ENCODE measurements around the gene SEPTIN6. TPM values are rescaled to one million over a fixed set of nuclear protein-coding genes. Genes with fewer than 3 reads are reported as not detected.
"Not testable (repeated sequence)": the region's sequence is repeated elsewhere in the genome, so short reads cannot be mapped to it uniquely, and the experiment has no call there.

Gene SEPTIN6
- total RNA-seq, 2 donors from 2014 or later: 11.5 to 18.7 TPM

GRCh38 chrX:119672426-119672825 is 20.5 kb downstream of the SEPTIN6 start:
- Mint-ChIP-seq H3K27me3 (ENCODE audit: insufficient read depth) (no peaks in the 10 kb centered on the region), H3K27ac (no peak overlapping the region), H3K4me3 (no peak overlapping the region), H3K36me3 (ENCODE audit: low read depth) (no peaks in the 10 kb centered on the region), H3K9me3 (peaks cover 67% of the 10 kb centered on the region), H3K4me1 (peaks cover 4% of the 10 kb centered on the region)
- no peak overlapping the region for H3K27ac ChIP-seq (ENCODE audit: low read depth, low read length)
- 100% methylated on average over 1 of the region's 2 CpGs for WGBS, 2 experiments (ENCODE audit: insufficient coverage in 1 of 2, insufficient read length in 1 of 2)
- H3K4me3 ChIP-seq (ENCODE audit: low read length): no peak overlapping the region
- no peak for DNase-seq
- H3K4me1 ChIP-seq (ENCODE audit: control insufficient read depth, insufficient read depth, low read length): peaks cover 4% of the 10 kb centered on the region
- no peaks in the 10 kb centered on the region for H3K36me3 ChIP-seq (ENCODE audit: control insufficient read depth, insufficient read depth, low read length)
- no peaks in the 10 kb centered on the region for H3K9me3 ChIP-seq (ENCODE audit: control insufficient read depth, low read length)
- TF ChIP-seq, protein P1, sequence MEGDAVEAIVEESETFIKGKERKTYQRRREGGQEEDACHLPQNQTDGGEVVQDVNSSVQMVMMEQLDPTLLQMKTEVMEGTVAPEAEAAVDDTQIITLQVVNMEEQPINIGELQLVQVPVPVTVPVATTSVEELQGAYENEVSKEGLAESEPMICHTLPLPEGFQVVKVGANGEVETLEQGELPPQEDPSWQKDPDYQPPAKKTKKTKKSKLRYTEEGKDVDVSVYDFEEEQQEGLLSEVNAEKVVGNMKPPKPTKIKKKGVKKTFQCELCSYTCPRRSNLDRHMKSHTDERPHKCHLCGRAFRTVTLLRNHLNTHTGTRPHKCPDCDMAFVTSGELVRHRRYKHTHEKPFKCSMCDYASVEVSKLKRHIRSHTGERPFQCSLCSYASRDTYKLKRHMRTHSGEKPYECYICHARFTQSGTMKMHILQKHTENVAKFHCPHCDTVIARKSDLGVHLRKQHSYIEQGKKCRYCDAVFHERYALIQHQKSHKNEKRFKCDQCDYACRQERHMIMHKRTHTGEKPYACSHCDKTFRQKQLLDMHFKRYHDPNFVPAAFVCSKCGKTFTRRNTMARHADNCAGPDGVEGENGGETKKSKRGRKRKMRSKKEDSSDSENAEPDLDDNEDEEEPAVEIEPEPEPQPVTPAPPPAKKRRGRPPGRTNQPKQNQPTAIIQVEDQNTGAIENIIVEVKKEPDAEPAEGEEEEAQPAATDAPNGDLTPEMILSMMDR (conservative IDR thresholded peaks at IDR 0.05): no peak
- no peak overlapping the region for H3K9ac ChIP-seq (ENCODE audit: extremely low read depth, low read length, poor library complexity, severe bottlenecking)
- H3K27me3 ChIP-seq (ENCODE audit: control insufficient read depth, insufficient read depth, low read length, poor library complexity, severe bottlenecking): no peaks in the 10 kb centered on the region

- TF ChIP-seq, protein P1 (conservative IDR thresholded peaks at IDR 0.05): no peak
- Mint-ChIP-seq H3K36me3 (ENCODE audit: low read depth) (no peaks in the 10 kb centered on the region), H3K9me3 (peaks cover 67% of the 10 kb centered on the region), H3K4me3 (no peak overlapping the region), H3K27me3 (ENCODE audit: insufficient read depth) (no peaks in the 10 kb centered on the region), H3K4me1 (no peaks in the 10 kb centered on the region), H3K27ac (no peak overlapping the region)
- no peak for DNase-seq
- Histone ChIP-seq H3K4me1 (ENCODE audit: control insufficient read depth, insufficient read depth, low read length) (no peaks in the 10 kb centered on the region), H3K27ac (ENCODE audit: low read depth, low read length) (no peak overlapping the region), H3K9ac (ENCODE audit: extremely low read depth, low read length, poor library complexity, severe bottlenecking) (no peak overlapping the region), H3K36me3 (ENCODE audit: control insufficient read depth, insufficient read depth, low read length) (no peaks in the 10 kb centered on the region), H3K27me3 (ENCODE audit: control insufficient read depth, insufficient read depth, low read length, poor library complexity, severe bottlenecking) (no peaks in the 10 kb centered on the region), H3K4me3 (ENCODE audit: low read length) (no peak overlapping the region), H3K9me3 (ENCODE audit: control insufficient read depth, low read length) (no peaks in the 10 kb centered on the region)
- WGBS, 2 experiments (ENCODE audit: insufficient coverage in 1 of 2, insufficient read length in 1 of 2): 91 to 100% methylated on average over 1 to 6 of the region's 6 CpGs
Measured at GRCh38 chrX:119669424-119670037, 23.4 kb downstream of the SEPTIN6 start.

DNA sequence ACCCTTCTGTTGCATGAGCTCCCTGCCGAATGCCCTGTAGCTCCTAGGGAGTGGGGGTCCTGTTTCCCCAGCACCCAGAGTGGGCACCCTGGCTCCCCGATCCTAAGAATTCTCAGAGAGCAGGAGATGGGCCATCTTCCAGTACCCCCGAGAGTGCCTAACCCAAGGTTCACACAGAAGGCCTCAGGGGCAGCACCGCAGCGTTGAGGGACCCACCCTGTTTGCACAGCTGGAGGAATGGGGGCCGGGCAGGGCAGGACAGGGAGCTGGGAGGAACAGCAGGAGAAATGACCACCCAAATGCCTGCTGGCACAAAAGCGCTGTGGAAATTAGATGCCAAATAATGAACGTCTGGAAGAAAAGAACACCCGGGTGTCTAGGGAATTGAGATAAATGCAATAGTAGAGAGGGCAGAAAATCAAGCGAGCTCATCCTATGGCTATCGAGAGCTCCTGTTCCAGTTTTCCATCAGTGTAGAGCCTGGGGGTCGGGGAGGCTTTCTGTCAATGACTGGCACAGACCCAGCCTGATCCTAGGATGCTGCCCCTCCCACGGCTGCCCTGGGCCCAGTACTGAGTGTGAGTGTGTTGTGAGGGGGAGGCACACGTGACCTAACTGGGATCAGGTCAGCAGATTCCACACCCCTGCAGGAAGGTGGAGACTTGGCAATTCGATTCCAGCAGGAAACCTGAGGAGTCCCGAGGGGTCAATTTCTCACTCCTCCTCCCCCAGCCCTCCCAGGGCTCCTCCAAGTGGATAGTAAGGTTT is 25.7 kb downstream of the SEPTIN6 start:
- H3K36me3 Mint-ChIP-seq (ENCODE audit: low read depth): no peaks in the 10 kb centered on the region
- 90 to 92% methylated on average over 2 to 15 of the region's 16 CpGs for WGBS, 2 experiments (ENCODE audit: insufficient coverage in 1 of 2, insufficient read length in 1 of 2)

DNA sequence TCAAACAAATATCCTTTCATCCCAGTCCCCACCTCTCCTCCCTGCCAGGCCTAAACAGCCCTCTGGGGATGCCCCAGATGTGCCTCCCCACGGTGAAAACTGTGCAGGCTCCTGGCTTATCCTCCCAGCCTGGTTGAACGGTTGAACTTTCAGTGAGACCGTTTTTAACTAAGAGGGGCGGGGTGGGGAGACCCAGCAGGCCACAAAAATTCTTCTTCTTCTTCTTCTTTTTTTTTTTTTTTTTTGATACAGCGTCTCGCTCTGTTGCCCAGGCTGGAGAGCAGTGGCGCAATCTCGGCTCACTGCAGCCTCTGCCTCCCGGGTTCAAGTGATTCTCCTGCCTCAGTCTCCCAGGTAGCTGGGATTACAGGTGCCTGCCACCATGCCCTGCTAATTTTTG is 28.1 kb downstream of the SEPTIN6 start:
- WGBS, 2 experiments (ENCODE audit: insufficient coverage in 1 of 2, insufficient read length in 1 of 2): 98% methylated on average over 9 of the region's 9 CpGs; no CpG with 5 or more reads in 1 of the 2 experiments
- not testable (repeated sequence) for H3K4me1 ChIP-seq (ENCODE audit: control insufficient read depth, insufficient read depth, low read length); H3K27ac ChIP-seq (ENCODE audit: low read depth, low read length); H3K27me3 Mint-ChIP-seq (ENCODE audit: insufficient read depth); H3K4me3 Mint-ChIP-seq; H3K27me3 ChIP-seq (ENCODE audit: control insufficient read depth, insufficient read depth, low read length, poor library complexity, severe bottlenecking); H3K9me3 ChIP-seq (ENCODE audit: control insufficient read depth, low read length); H3K27ac Mint-ChIP-seq; H3K4me3 ChIP-seq (ENCODE audit: low read length); H3K9ac ChIP-seq (ENCODE audit: extremely low read depth, low read length, poor library complexity, severe bottlenecking); H3K36me3 ChIP-seq (ENCODE audit: control insufficient read depth, insufficient read depth, low read length); DNase-seq; H3K4me1 Mint-ChIP-seq; H3K36me3 Mint-ChIP-seq (ENCODE audit: low read depth)
- peaks cover 63% of the 10 kb centered on the region for H3K9me3 Mint-ChIP-seq

More for the DNA sequence above, 25.7 kb downstream of the SEPTIN6 start:
- Histone ChIP-seq H3K27ac (ENCODE audit: low read depth, low read length) (no peak overlapping the region), H3K4me1 (ENCODE audit: control insufficient read depth, insufficient read depth, low read length) (no peaks in the 10 kb centered on the region), H3K4me3 (ENCODE audit: low read length) (no peak overlapping the region), H3K9me3 (ENCODE audit: control insufficient read depth, low read length) (no peaks in the 10 kb centered on the region), H3K36me3 (ENCODE audit: control insufficient read depth, insufficient read depth, low read length) (no peaks in the 10 kb centered on the region), H3K27me3 (ENCODE audit: control insufficient read depth, insufficient read depth, low read length, poor library complexity, severe bottlenecking) (no peaks in the 10 kb centered on the region), H3K9ac (ENCODE audit: extremely low read depth, low read length, poor library complexity, severe bottlenecking) (no peak overlapping the region)
- Mint-ChIP-seq H3K4me3 (no peak overlapping the region), H3K27me3 (ENCODE audit: insufficient read depth) (no peaks in the 10 kb centered on the region), H3K27ac (no peak overlapping the region), H3K4me1 (no peaks in the 10 kb centered on the region), H3K9me3 (peaks cover 67% of the 10 kb centered on the region)
- DNase-seq: no peak
- TF ChIP-seq, protein P1 (conservative IDR thresholded peaks at IDR 0.05): no peak
